ENCODE measurements around the gene RNASE7.

Gene RNASE7

GRCh38 chr14:21030531-21030930 lies 11.6 kb upstream of the RNASE7 start:
- TF ChIP-seq GATA3 (IDR thresholded peaks at IDR 0.05; ENCODE audit: low read depth, low read length) (no peak), GATA2 (IDR thresholded peaks at IDR 0.05; ENCODE audit: low read depth, low read length) (no peak)

- TF ChIP-seq GATA2 (IDR thresholded peaks at IDR 0.05; ENCODE audit: low read depth, low read length) (no peak), GATA3 (IDR thresholded peaks at IDR 0.05; ENCODE audit: low read depth, low read length) (no peak)
These were observed 9.6 kb upstream of the RNASE7 start for GRCh38 chr14:21032326-21033132.

GRCh38 chr14:21033133-21033698 lies 8.9 kb upstream of the RNASE7 start:
- TF ChIP-seq GATA2 (IDR thresholded peaks at IDR 0.05; ENCODE audit: low read depth, low read length) (no peak), GATA3 (IDR thresholded peaks at IDR 0.05; ENCODE audit: low read depth, low read length) (no peak)

GRCh38 chr14:21034707-21035106 lies 7.5 kb upstream of the RNASE7 start, which contains the start of gene RNASE13:
TSS of gene RNASE13 (minus strand) at chr14:21034807. CDS start at chr14:21034288, 519 bp downstream.
- TF ChIP-seq GATA3 (IDR thresholded peaks at IDR 0.05; ENCODE audit: low read depth, low read length) (no peak), GATA2 (IDR thresholded peaks at IDR 0.05; ENCODE audit: low read depth, low read length) (no peak)

GRCh38 chr14:21036751-21037150 lies 5.4 kb upstream of the RNASE7 start:
- TF ChIP-seq GATA3 (IDR thresholded peaks at IDR 0.05; ENCODE audit: low read depth, low read length) (no peak), GATA2 (IDR thresholded peaks at IDR 0.05; ENCODE audit: low read depth, low read length) (no peak)

GRCh38 chr14:21037156-21037555 lies 5.0 kb upstream of the RNASE7 start:
- no peak for TF ChIP-seq GATA2 (IDR thresholded peaks at IDR 0.05; ENCODE audit: low read depth, low read length)
- TF ChIP-seq GATA3 (IDR thresholded peaks at IDR 0.05; ENCODE audit: low read depth, low read length), result no peak

GRCh38 chr14:21038441-21039422 lies 3.4 kb upstream of the RNASE7 start:
- TF ChIP-seq GATA3 (IDR thresholded peaks at IDR 0.05; ENCODE audit: low read depth, low read length) (no peak), GATA2 (IDR thresholded peaks at IDR 0.05; ENCODE audit: low read depth, low read length) (no peak)

- TF ChIP-seq GATA2 (IDR thresholded peaks at IDR 0.05; ENCODE audit: low read depth, low read length), result no peak
- no peak for TF ChIP-seq GATA3 (IDR thresholded peaks at IDR 0.05; ENCODE audit: low read depth, low read length)
These were observed 2.4 kb upstream of the RNASE7 start for GRCh38 chr14:21039585-21040369.

GRCh38 chr14:21040370-21040925 lies 1.7 kb upstream of the RNASE7 start:
- TF ChIP-seq GATA2 (IDR thresholded peaks at IDR 0.05; ENCODE audit: low read depth, low read length) (no peak), GATA3 (IDR thresholded peaks at IDR 0.05; ENCODE audit: low read depth, low read length) (no peak)

- TF ChIP-seq GATA3 (IDR thresholded peaks at IDR 0.05; ENCODE audit: low read depth, low read length) (no peak), GATA2 (IDR thresholded peaks at IDR 0.05; ENCODE audit: low read depth, low read length) (no peak)
These were observed 756 bp downstream of the RNASE7 start for GRCh38 chr14:21042918-21043317.

GRCh38 chr14:21043387-21043973 lies 1.3 kb downstream of the RNASE7 start:
- TF ChIP-seq GATA2 (IDR thresholded peaks at IDR 0.05; ENCODE audit: low read depth, low read length), result no peak
- TF ChIP-seq GATA3 (IDR thresholded peaks at IDR 0.05; ENCODE audit: low read depth, low read length), result no peak

- TF ChIP-seq GATA3 (IDR thresholded peaks at IDR 0.05; ENCODE audit: low read depth, low read length) (peak; percentile 56; the same call in 1 of the 2 replicates), GATA2 (IDR thresholded peaks at IDR 0.05; ENCODE audit: low read depth, low read length) (peak; percentile 90)
These were observed 1.9 kb downstream of the RNASE7 start for GRCh38 chr14:21043974-21044618.
